Lower leg skin (tissue), 3 donors: ENCODE measurements around the gene GLOD4.

ENCODE experiments used
- POLR2A ChIP-seq, 2 donors: fragments of 450-650 bp; IDR thresholded peaks; one replicate each; pipeline ENCODE4 v1.6.1; 2016 to 2017; ENCODE audit warnings: antibody characterized with exemption in 2 of 2, mild to moderate bottlenecking in 1 of 2, moderate library complexity in 1 of 2
- TF ChIP-seq, protein P1 (sequence below), 3 donors: fragments of 450-650 bp; IDR thresholded peaks; one replicate each; pipeline ENCODE4 v1.5.1; 2016; ENCODE audit warnings: antibody characterized with exemption in 3 of 3, mild to moderate bottlenecking in 3 of 3, moderate library complexity in 2 of 3

DNA sequence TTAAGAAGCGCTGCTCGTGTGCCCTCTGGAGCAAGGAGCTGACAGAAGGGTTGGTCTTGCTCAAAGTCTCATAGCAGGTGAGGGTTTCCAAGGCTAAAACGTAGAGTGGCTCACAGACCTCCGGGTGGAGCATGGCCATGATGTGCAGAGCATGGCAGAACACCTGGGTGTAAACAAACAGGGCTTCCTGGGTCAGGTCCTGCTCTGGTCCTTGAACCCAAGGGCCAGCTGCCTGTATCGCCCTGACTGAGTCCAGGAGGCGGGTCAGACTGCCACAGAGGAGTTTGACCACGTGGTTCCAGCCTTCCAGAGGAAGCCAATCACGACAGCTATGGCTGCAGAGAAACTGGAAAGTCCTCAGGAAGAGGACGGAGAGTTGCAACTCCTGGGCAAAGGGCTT lies 37.1 kb downstream of the GLOD4 start:
- TF ChIP-seq, protein P1, sequence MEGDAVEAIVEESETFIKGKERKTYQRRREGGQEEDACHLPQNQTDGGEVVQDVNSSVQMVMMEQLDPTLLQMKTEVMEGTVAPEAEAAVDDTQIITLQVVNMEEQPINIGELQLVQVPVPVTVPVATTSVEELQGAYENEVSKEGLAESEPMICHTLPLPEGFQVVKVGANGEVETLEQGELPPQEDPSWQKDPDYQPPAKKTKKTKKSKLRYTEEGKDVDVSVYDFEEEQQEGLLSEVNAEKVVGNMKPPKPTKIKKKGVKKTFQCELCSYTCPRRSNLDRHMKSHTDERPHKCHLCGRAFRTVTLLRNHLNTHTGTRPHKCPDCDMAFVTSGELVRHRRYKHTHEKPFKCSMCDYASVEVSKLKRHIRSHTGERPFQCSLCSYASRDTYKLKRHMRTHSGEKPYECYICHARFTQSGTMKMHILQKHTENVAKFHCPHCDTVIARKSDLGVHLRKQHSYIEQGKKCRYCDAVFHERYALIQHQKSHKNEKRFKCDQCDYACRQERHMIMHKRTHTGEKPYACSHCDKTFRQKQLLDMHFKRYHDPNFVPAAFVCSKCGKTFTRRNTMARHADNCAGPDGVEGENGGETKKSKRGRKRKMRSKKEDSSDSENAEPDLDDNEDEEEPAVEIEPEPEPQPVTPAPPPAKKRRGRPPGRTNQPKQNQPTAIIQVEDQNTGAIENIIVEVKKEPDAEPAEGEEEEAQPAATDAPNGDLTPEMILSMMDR (IDR thresholded peaks at IDR 0.05), result no peak
- no peak for TF ChIP-seq POLR2A (IDR thresholded peaks at IDR 0.05)
